Breast epithelium (tissue), 3 donors: ENCODE results near the gene FAM217B.

Source experiments
- POLR2A ChIP-seq: fragments of 450-650 bp; IDR thresholded peaks from one replicate; pipeline ENCODE4 v1.6.1; 2016; ENCODE audit warnings: antibody characterized with exemption, mild to moderate bottlenecking, moderate library complexity
- POLR2AphosphoS5 ChIP-seq, 3 donors: sonication (generic); formaldehyde crosslinking; IDR thresholded peaks; one replicate each; pipeline ENCODE4 v1.6.1; 2017; ENCODE audit warnings: antibody characterized with exemption in 3 of 3

DNA sequence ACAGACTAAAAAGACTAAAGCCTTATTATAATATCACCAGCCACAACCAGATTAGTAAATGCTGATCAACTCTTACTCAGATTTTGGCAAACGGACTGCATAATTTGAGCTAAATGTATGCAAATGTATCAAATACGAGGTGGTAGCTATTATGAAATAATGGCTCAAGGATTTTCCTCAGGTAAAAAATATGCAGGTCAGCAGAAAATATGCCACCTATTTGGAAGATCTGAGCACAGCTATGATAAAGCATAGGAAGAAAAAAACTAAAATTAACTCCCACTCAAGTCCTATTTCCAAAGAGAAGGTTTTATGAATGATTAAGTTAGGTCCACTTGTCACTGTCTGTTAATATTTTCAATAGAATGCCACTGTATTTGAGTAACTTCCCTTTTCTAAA lies 29.1 kb upstream of the FAM217B start:
- TF ChIP-seq POLR2A: no peak
- TF ChIP-seq POLR2AphosphoS5 (IDR thresholded peaks at IDR 0.05): no peak
